Lower leg skin (tissue), 3 donors: Measurements from ENCODE around the gene CLIC3.

Experiments
- POLR2A ChIP-seq, 2 donors: fragments of 450-650 bp; IDR thresholded peaks; one replicate each; pipeline ENCODE4 v1.6.1; 2016 to 2017; ENCODE audit warnings: antibody characterized with exemption in 2 of 2, mild to moderate bottlenecking in 1 of 2, moderate library complexity in 1 of 2
- TF ChIP-seq, protein P1 (sequence below), 3 donors: fragments of 450-650 bp; IDR thresholded peaks; one replicate each; pipeline ENCODE4 v1.5.1; 2016; ENCODE audit warnings: antibody characterized with exemption in 3 of 3, mild to moderate bottlenecking in 3 of 3, moderate library complexity in 2 of 3

DNA sequence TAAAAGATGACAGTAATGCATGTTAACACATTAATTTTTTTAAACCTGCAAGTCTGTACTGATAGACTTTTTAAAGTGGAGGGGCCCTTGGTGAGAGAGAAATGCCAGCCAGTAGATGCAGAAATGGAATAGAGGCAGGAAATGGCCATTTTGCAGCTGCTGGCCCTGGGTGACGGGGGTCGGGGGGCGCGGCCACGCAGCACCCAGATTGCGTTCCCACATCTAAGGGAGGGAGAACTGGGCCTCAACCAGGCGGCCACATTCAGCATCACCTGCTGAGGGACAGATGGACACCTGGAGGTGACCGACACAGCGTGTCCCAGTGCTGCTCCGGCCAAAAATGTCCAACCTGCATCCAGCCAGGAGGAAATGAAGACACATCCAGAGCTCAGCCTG, 6.3 kb upstream of the CLIC3 start:
- TF ChIP-seq, protein P1, sequence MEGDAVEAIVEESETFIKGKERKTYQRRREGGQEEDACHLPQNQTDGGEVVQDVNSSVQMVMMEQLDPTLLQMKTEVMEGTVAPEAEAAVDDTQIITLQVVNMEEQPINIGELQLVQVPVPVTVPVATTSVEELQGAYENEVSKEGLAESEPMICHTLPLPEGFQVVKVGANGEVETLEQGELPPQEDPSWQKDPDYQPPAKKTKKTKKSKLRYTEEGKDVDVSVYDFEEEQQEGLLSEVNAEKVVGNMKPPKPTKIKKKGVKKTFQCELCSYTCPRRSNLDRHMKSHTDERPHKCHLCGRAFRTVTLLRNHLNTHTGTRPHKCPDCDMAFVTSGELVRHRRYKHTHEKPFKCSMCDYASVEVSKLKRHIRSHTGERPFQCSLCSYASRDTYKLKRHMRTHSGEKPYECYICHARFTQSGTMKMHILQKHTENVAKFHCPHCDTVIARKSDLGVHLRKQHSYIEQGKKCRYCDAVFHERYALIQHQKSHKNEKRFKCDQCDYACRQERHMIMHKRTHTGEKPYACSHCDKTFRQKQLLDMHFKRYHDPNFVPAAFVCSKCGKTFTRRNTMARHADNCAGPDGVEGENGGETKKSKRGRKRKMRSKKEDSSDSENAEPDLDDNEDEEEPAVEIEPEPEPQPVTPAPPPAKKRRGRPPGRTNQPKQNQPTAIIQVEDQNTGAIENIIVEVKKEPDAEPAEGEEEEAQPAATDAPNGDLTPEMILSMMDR (IDR thresholded peaks at IDR 0.05) = no peak
- TF ChIP-seq POLR2A (IDR thresholded peaks at IDR 0.05) = no peak
